OCI-LY3 (cell line): ENCODE measurements around the gene CEP350.
"Not testable (repeated sequence)": the region's sequence is repeated elsewhere in the genome, so short reads cannot be mapped to it uniquely, and the experiment has no call there.

Source experiments
- H2AFZ ChIP-seq: fragments of 200-600, 300-600 bp; shearing (Covaris generic); 2 replicates; pipeline ENCODE4 v1.6.0; 2014; ENCODE audit warnings: antibody characterized with exemption, low read depth, low read length
- H3K27ac ChIP-seq: fragments of 200-600, 300-600 bp; sonication (generic); 2 replicates; pipeline ENCODE4 v1.5.1; 2014; ENCODE audit warnings: mild to moderate bottlenecking, low read length, moderate library complexity, mixed read lengths
- H3K27me3 ChIP-seq: fragments of 200-600, 300-600 bp; sonication (generic); 2 replicates; pipeline ENCODE4 v1.6.1; 2014; ENCODE audit warnings: low read depth, low read length, mixed read lengths
- H3K36me3 ChIP-seq: fragments of 200-600, 300-600 bp; sonication (generic); replicated peaks from 2 replicates; pipeline ENCODE3; 2014; ENCODE audit warnings: low read depth, low read length, mixed read lengths
- H3K4me1 ChIP-seq: fragments of 300-600, 200-600 bp; sonication (generic); 2 replicates; pipeline ENCODE4 v1.6.1; 2014; ENCODE audit warnings: low read length, mixed read lengths
- H3K4me2 ChIP-seq: fragments of 200-600, 300-600 bp; sonication (generic); 2 replicates; pipeline ENCODE4 v1.6.1; 2014; ENCODE audit warnings: low read length, mixed read lengths
- H3K4me3 ChIP-seq: fragments of 300-600, 200-600 bp; sonication (generic); 2 replicates; pipeline ENCODE4 v1.5.1; 2014; ENCODE audit warnings: antibody characterized with exemption, mild to moderate bottlenecking, low read length, moderate library complexity
- H3K79me2 ChIP-seq: fragments of 300-600, 200-600 bp; shearing (Covaris generic); 2 replicates; pipeline ENCODE4 v1.6.1; 2014; ENCODE audit warnings: mild to moderate bottlenecking, low read length, mixed read lengths
- H3K9ac ChIP-seq: fragments of 300-600, 200-600 bp; shearing (Covaris generic); 2 replicates; pipeline ENCODE4 v1.6.0; 2014; ENCODE audit warnings: mild to moderate bottlenecking, low read length, moderate library complexity
- H3K9me3 ChIP-seq: fragments of 200-600, 300-600 bp; shearing (Covaris generic); 2 replicates; pipeline ENCODE4 v1.6.1; 2014; ENCODE audit warnings: low read length, mixed read lengths; ENCODE audit not compliant: insufficient read depth
- H4K20me1 ChIP-seq: fragments of 200-600, 300-600 bp; sonication (generic); 2 replicates; pipeline ENCODE4 v1.6.1; 2016; ENCODE audit warnings: low read length, mixed read lengths; ENCODE audit not compliant: insufficient read depth
- CTCF ChIP-seq: fragments of 200-600, 300-600 bp; sonication (generic); IDR thresholded peaks from 2 replicates; pipeline ENCODE4 v1.5.1; 2014; ENCODE audit warnings: antibody characterized with exemption, low read length, low read depth
- EZH2phosphoT487 ChIP-seq: fragments of 200-600 bp; shearing (Covaris generic); IDR thresholded peaks from 2 replicates; pipeline ENCODE4 v1.6.1; 2018; ENCODE audit warnings: antibody characterized with exemption, mixed run types, low read depth

Gene CEP350

GRCh38 chr1:179955287-179955680 is 674 bp downstream of the CEP350 start:
- H3K4me1 ChIP-seq: peaks cover 39% of the 10 kb centered on the region
- no peaks in the 10 kb centered on the region for H3K36me3 ChIP-seq
- peaks cover 33% of the 10 kb centered on the region for H4K20me1 ChIP-seq
- no peak overlapping the region for H2AFZ ChIP-seq
- H3K9ac ChIP-seq: peak overlapping the region; percentile 79
- H3K4me3 ChIP-seq: peak overlapping the region; percentile 84
- peak overlapping the region; percentile 86 for H3K4me2 ChIP-seq
- peaks cover 59% of the 10 kb centered on the region for H3K79me2 ChIP-seq
- peak overlapping the region; percentile 61 for H3K27ac ChIP-seq
- TF ChIP-seq EZH2phosphoT487 (no peak), CTCF (no peak)
- H3K9me3 ChIP-seq: no peaks in the 10 kb centered on the region
- no peaks in the 10 kb centered on the region for H3K27me3 ChIP-seq

GRCh38 chr1:179955731-179956130 is 1.1 kb downstream of the CEP350 start:
- Histone ChIP-seq H3K9ac (peak overlapping the region; percentile 79), H3K9me3 (no peaks in the 10 kb centered on the region), H3K27ac (no peak overlapping the region), H3K4me3 (peak overlapping the region; percentile 84), H3K4me1 (peaks cover 39% of the 10 kb centered on the region), H2AFZ (no peak overlapping the region), H3K4me2 (peak overlapping the region; percentile 86), H3K36me3 (no peaks in the 10 kb centered on the region), H4K20me1 (peaks cover 35% of the 10 kb centered on the region), H3K79me2 (peaks cover 64% of the 10 kb centered on the region), H3K27me3 (no peaks in the 10 kb centered on the region)
- TF ChIP-seq EZH2phosphoT487 (no peak), CTCF (no peak)

- H3K4me2 ChIP-seq: no peak overlapping the region
These were observed 3.7 kb downstream of the CEP350 start for GRCh38 chr1:179958359-179958758.

GRCh38 chr1:179962168-179962567 is 7.6 kb downstream of the CEP350 start:
- not testable (repeated sequence) for H2AFZ ChIP-seq, H3K4me3 ChIP-seq, H3K27me3 ChIP-seq, H3K9ac ChIP-seq, H3K4me1 ChIP-seq, H3K9me3 ChIP-seq, H3K27ac ChIP-seq, H3K4me2 ChIP-seq
- Histone ChIP-seq H3K79me2 (peaks cover 98% of the 10 kb centered on the region), H4K20me1 (peaks cover 67% of the 10 kb centered on the region), H3K36me3 (peaks cover 12% of the 10 kb centered on the region)

More at GRCh38 chr1:179958359-179958758, 3.7 kb downstream of the CEP350 start:
- H4K20me1 ChIP-seq: peaks cover 54% of the 10 kb centered on the region
- no peaks in the 10 kb centered on the region for H3K9me3 ChIP-seq
- no peak overlapping the region for H3K9ac ChIP-seq
- H3K4me3 ChIP-seq: no peak overlapping the region
- no peaks in the 10 kb centered on the region for H3K27me3 ChIP-seq
- no peak for TF ChIP-seq EZH2phosphoT487
- TF ChIP-seq CTCF: no peak
- H3K4me1 ChIP-seq: peaks cover 18% of the 10 kb centered on the region
- H3K27ac ChIP-seq: no peak overlapping the region
- peaks cover 5% of the 10 kb centered on the region for H3K36me3 ChIP-seq
- peaks cover 89% of the 10 kb centered on the region for H3K79me2 ChIP-seq
- H2AFZ ChIP-seq: no peak overlapping the region

GRCh38 chr1:179966551-179966950 is 11.9 kb downstream of the CEP350 start:
- Histone ChIP-seq H3K4me2 (no peak overlapping the region), H3K4me3 (no peak overlapping the region), H2AFZ (no peak overlapping the region), H3K79me2 (peaks cover 98% of the 10 kb centered on the region), H3K27me3 (no peaks in the 10 kb centered on the region), H3K27ac (no peak overlapping the region), H3K9ac (no peak overlapping the region), H3K9me3 (no peaks in the 10 kb centered on the region), H3K36me3 (peaks cover 9% of the 10 kb centered on the region), H4K20me1 (peaks cover 69% of the 10 kb centered on the region), H3K4me1 (no peaks in the 10 kb centered on the region)
- no peak for TF ChIP-seq CTCF
- TF ChIP-seq EZH2phosphoT487: no peak
